GM19099 (cell line): Measurements from ENCODE around the gene ZWILCH.

Experiments
- POLR2A ChIP-seq: IDR thresholded peaks from 3 replicates; pipeline ENCODE4 v1.6.1; 2011; ENCODE audit warnings: low read depth; ENCODE audit not compliant: insufficient read length; ENCODE audit errors: extremely low read depth

Gene ZWILCH

GRCh38 chr15:66565741-66566144 is 60.6 kb downstream of the ZWILCH start, which contains the start of gene LCTL:
TSS of gene LCTL (minus strand) at chr15:66565998. CDS start at chr15:66565365, 633 bp downstream.
- TF ChIP-seq POLR2A, result no peak

- no peak for TF ChIP-seq POLR2A
Observed at GRCh38 chr15:66566963-66567531, 61.9 kb downstream of the ZWILCH start.

- no peak for TF ChIP-seq POLR2A
Observed at GRCh38 chr15:66567897-66568296, 62.8 kb downstream of the ZWILCH start.

GRCh38 chr15:66569461-66570137 is 64.5 kb downstream of the ZWILCH start:
- TF ChIP-seq POLR2A, result no peak

GRCh38 chr15:66570327-66570726 is 65.2 kb downstream of the ZWILCH start:
- TF ChIP-seq POLR2A, result no peak

- no peak for TF ChIP-seq POLR2A
Observed at GRCh38 chr15:66570842-66571478, 65.8 kb downstream of the ZWILCH start.

GRCh38 chr15:66572146-66572545 is 67.0 kb downstream of the ZWILCH start:
- TF ChIP-seq POLR2A, result no peak

GRCh38 chr15:66573348-66573718 is 68.2 kb downstream of the ZWILCH start:
- no peak for TF ChIP-seq POLR2A

GRCh38 chr15:66573719-66574595 is 68.8 kb downstream of the ZWILCH start:
- no peak for TF ChIP-seq POLR2A

GRCh38 chr15:66574596-66574950 is 69.4 kb downstream of the ZWILCH start:
- TF ChIP-seq POLR2A, result no peak

GRCh38 chr15:66578286-66578875 is 73.3 kb downstream of the ZWILCH start:
- no peak for TF ChIP-seq POLR2A

GRCh38 chr15:66580643-66581042 is 75.5 kb downstream of the ZWILCH start:
- TF ChIP-seq POLR2A, result no peak

- no peak for TF ChIP-seq POLR2A
Observed at GRCh38 chr15:66581972-66582537, 76.9 kb downstream of the ZWILCH start.

- no peak for TF ChIP-seq POLR2A
Observed at GRCh38 chr15:66586155-66586976, 81.2 kb downstream of the ZWILCH start.
